HepG2 (cell line): ENCODE measurements around the gene ADD2. TPM values are rescaled to one million over a fixed set of nuclear protein-coding genes. Genes with fewer than 3 reads are reported as not detected.

Source experiments
- ARNTL ChIP-seq: sonication (generic); formaldehyde crosslinking; IDR thresholded peaks from 2 replicates; pipeline ENCODE4 v1.4.0; 2020; ENCODE audit warnings: mild to moderate bottlenecking, missing genetic modification reagents
- CBX5 ChIP-seq: sonication (generic); formaldehyde crosslinking; IDR thresholded peaks from 2 replicates; pipeline ENCODE4 v1.4.0; 2020; ENCODE audit warnings: missing genetic modification reagents, borderline replicate concordance
- CENPT ChIP-seq: sonication (generic); formaldehyde crosslinking; IDR thresholded peaks from 2 replicates; pipeline ENCODE4 v1.8.0; 2022; ENCODE audit warnings: low read depth, mild to moderate bottlenecking, moderate library complexity, missing genetic modification reagents
- ETV5 ChIP-seq: IDR thresholded peaks from 2 replicates; pipeline ENCODE4 v1.6.1; 2018; ENCODE audit warnings: missing biosample characterization, missing genetic modification reagents, inconsistent platforms, borderline replicate concordance
- FOXK2 ChIP-seq: fragments of 450-650 bp; IDR thresholded peaks from 2 replicates; pipeline ENCODE4 v1.6.1; 2016
- GATAD2A ChIP-seq: IDR thresholded peaks from 2 replicates; pipeline ENCODE4 v1.6.1; 2016
- HMGXB3 ChIP-seq: sonication (generic); formaldehyde crosslinking; IDR thresholded peaks from 2 replicates; pipeline ENCODE4 v1.4.0; 2020; ENCODE audit warnings: missing genetic modification reagents, borderline replicate concordance
- KDM5B ChIP-seq: sonication (generic); formaldehyde crosslinking; IDR thresholded peaks from 2 replicates; pipeline ENCODE4 v1.4.0; 2020; ENCODE audit warnings: missing genetic modification reagents, mild to moderate bottlenecking, borderline replicate concordance
- MAZ ChIP-seq, 2 experiments: sonication (generic) in 1 of 2; formaldehyde crosslinking in 1 of 2; IDR thresholded peaks; 2 replicates each; pipeline versions ENCODE4 v1.5.0 to v1.6.1; 2012 to 2020; ENCODE audit warnings: low read depth in 2 of 2, mild to moderate bottlenecking in 2 of 2, borderline replicate concordance in 1 of 2, improper control_type of control experiment in 1 of 2, low read length in 1 of 2, missing genetic modification reagents in 1 of 2, moderate library complexity in 1 of 2
- NR2F6 ChIP-seq, 2 experiments: IDR thresholded peaks; 2 replicates each; pipeline ENCODE4 v1.6.1; 2016; ENCODE audit warnings: antibody characterized with exemption in 1 of 2, mild to moderate bottlenecking in 1 of 2
- SETDB1 ChIP-seq: sonication (generic); formaldehyde crosslinking; IDR thresholded peaks from 2 replicates; pipeline ENCODE4 v1.5.1; 2020; ENCODE audit warnings: missing genetic modification reagents, mild to moderate bottlenecking, borderline replicate concordance
- SKIL ChIP-seq: sonication (generic); formaldehyde crosslinking; IDR thresholded peaks from 2 replicates; pipeline ENCODE4 v1.8.0; 2022; ENCODE audit warnings: missing genetic modification reagents, mild to moderate bottlenecking, moderate library complexity, borderline replicate concordance
- SRSF9 ChIP-seq: fragments of 200-400 bp; formaldehyde crosslinking; IDR thresholded peaks from 2 replicates; pipeline ENCODE4 v1.6.1; 2018; ENCODE audit warnings: borderline replicate concordance, mild to moderate bottlenecking, low read depth, low read length; ENCODE audit not compliant: insufficient read depth, poor library complexity, severe bottlenecking
- TCF7L2 ChIP-seq: IDR thresholded peaks from 2 replicates; pipeline ENCODE4 v1.6.1; 2011; ENCODE audit warnings: mild to moderate bottlenecking, low read depth, low read length, moderate library complexity
- ZNF468 ChIP-seq: sonication (generic); formaldehyde crosslinking; IDR thresholded peaks from 2 replicates; pipeline ENCODE4 v1.8.0; 2022; ENCODE audit warnings: mild to moderate bottlenecking, moderate library complexity, missing genetic modification reagents
- ZNF513 ChIP-seq: sonication (generic); formaldehyde crosslinking; conservative IDR thresholded peaks from 2 replicates; pipeline ENCODE4 v1.5.0; 2020; ENCODE audit warnings: missing genetic modification reagents
- ZNF572 ChIP-seq: sonication (generic); formaldehyde crosslinking; IDR thresholded peaks from 2 replicates; pipeline ENCODE4 v1.5.1; 2020; ENCODE audit warnings: mild to moderate bottlenecking, missing genetic modification reagents
- polyA plus RNA-seq, 8 experiments: library from polyadenylated mRNA; depleted of rRNA in 3 of 8; stranded (reverse) in 7 of 8; unstranded in 1 of 8; fragments of >200 nt; fragmentation: Illumina TruSeq in 4 of 8; extraction: Trizol in 4 of 8; gene quantifications; 2 replicates each; pipeline versions ENCODE4 v1.2.1 to v1.2.3, GENCODE V29; 2011 to 2016; ENCODE audit warnings: low read depth in 4 of 8, missing spikeins in 1 of 8, mixed read lengths in 1 of 8; ENCODE audit not compliant: insufficient read depth in 1 of 8
- total RNA-seq, 5 experiments: library from RNA; depleted of rRNA; stranded (reverse); fragments of >200 nt; fragmentation: Illumina TruSeq; extraction: Trizol; gene quantifications; 2 replicates each; pipeline ENCODE4 v1.2.3, GENCODE V29; 2016; ENCODE audit warnings: low read depth in 1 of 5
- TF ChIP-seq, protein P1 (sequence below): IDR thresholded peaks from 2 replicates; pipeline ENCODE4 v1.6.1; 2016; ENCODE audit warnings: missing genetic modification reagents, missing compliant biosample characterization

ADD2 gene
- total and polyA plus RNA-seq, 2 of the 13 experiments (the other 11 are each of a cell fraction or from before 2014, with no cell fraction given): 0.05 to 0.13 TPM

DNA sequence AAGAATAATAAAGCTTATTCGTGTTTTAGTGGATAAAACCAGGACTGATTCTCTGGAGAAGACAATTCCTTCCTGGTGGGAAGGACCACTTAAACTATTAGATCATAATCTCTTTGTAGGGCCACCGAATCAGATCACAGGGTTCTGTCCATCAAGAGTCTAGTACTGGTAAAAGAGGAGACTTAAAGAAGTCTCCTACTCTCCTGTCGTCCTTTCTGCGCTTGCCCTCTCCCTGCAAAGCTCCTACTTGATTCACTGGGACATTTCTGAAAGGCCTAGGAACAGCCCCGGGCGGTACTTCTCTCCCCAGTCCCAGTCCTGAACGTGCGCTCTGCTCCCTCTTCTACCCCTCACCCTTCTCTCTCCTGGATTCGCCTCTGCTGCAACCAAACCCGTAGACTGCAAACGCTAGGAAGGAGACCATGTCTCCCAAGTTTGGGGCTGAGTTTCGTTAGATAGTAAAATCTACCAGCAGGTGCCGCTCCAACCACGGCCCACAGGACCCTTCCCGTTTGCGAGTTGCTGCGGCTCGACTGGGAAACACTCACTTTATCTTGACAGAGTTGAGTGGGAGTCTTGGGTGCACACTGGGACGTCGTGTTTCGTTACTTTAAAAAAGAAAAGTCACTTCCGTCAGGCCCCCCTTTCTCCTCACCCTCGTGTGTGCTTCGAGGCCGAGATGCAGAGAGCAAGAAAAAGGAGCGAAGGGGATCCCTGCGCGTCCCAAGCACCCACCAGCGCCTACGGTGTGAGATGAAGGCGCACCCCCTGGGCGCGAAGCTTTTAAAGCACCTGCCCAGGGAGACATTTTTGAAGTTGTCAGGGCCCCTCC is 21.5 kb upstream of the ADD2 start (continued):
- TF ChIP-seq, protein P1, sequence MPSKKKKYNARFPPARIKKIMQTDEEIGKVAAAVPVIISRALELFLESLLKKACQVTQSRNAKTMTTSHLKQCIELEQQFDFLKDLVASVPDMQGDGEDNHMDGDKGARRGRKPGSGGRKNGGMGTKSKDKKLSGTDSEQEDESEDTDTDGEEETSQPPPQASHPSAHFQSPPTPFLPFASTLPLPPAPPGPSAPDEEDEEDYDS (CRISPR knock-in tag): peak; percentile 43; the same call in 1 of the 2 replicates
- TF ChIP-seq CENPT (CRISPR knock-in tag): no peak
- no peak for TF ChIP-seq ZNF513 (CRISPR knock-in tag)
- no peak for TF ChIP-seq SKIL
- TF ChIP-seq SRSF9: no peak
- TF ChIP-seq ZNF572 (CRISPR knock-in tag): no peak
- TF ChIP-seq ZNF468: no peak
- TF ChIP-seq ARNTL: no peak
- peak; percentile 73; the same call in 1 of the 2 replicates for TF ChIP-seq CBX5 (CRISPR knock-in tag)
- no peak for TF ChIP-seq NR2F6 (IDR thresholded peaks at IDR 0.05)
- TF ChIP-seq NR2F6 (CRISPR knock-in tag; IDR thresholded peaks at IDR 0.05): peak; percentile 41; the same call in 1 of the 2 replicates
- TF ChIP-seq FOXK2: no peak
- no peak for TF ChIP-seq TCF7L2
- TF ChIP-seq SETDB1 (CRISPR knock-in tag): no peak
- TF ChIP-seq ETV5 (CRISPR knock-in tag): peak; percentile 50; the same call in 1 of the 2 replicates
- TF ChIP-seq MAZ (IDR thresholded peaks at IDR 0.05; ENCODE audit: borderline replicate concordance, low read depth, low read length): no peak
- TF ChIP-seq MAZ (CRISPR knock-in tag; IDR thresholded peaks at IDR 0.05; ENCODE audit: low read depth): 0 out of 2 replicates have a peak, but pooled peaks have one; percentile 37
- TF ChIP-seq GATAD2A (CRISPR knock-in tag): peak; percentile 71
- peak; percentile 62; the same call in 1 of the 2 replicates for TF ChIP-seq HMGXB3
- TF ChIP-seq KDM5B: no peak
